Parathyroid adenoma (tissue), 2 donors: ENCODE measurements around the gene IL36B.

ENCODE experiments used
- H2AFZ ChIP-seq: fragments of 300-600 bp; sonication (generic); one replicate; pipeline ENCODE4 v1.7.0; 2017; ENCODE audit warnings: antibody characterized with exemption, mild to moderate bottlenecking
- H3K27ac ChIP-seq: fragments of 300-600 bp; sonication (generic); one replicate; pipeline ENCODE4 v1.7.0; 2017
- H3K27me3 ChIP-seq: fragments of 300-600 bp; sonication (generic); one replicate; pipeline ENCODE4 v1.7.0; 2017; ENCODE audit warnings: low read length; ENCODE audit not compliant: control insufficient read depth, insufficient read depth
- H3K36me3 ChIP-seq: fragments of 300-600 bp; sonication (generic); one replicate; pipeline ENCODE4 v1.7.0; 2017; ENCODE audit warnings: low read length; ENCODE audit not compliant: control insufficient read depth, insufficient read depth
- H3K4me1 ChIP-seq: fragments of 300-600 bp; sonication (generic); one replicate; pipeline ENCODE4 v1.7.0; 2017; ENCODE audit warnings: control low read depth
- H3K4me2 ChIP-seq: fragments of 300-600 bp; sonication (generic); one replicate; pipeline ENCODE4 v1.7.0; 2017; ENCODE audit warnings: low read length
- H3K4me3 ChIP-seq: fragments of 300-600 bp; sonication (generic); one replicate; pipeline ENCODE4 v1.7.0; 2017; ENCODE audit warnings: low read depth, low read length
- H3K79me2 ChIP-seq: fragments of 300-600 bp; sonication (generic); one replicate; pipeline ENCODE4 v1.7.0; 2017; ENCODE audit warnings: control low read depth
- H3K9ac ChIP-seq: fragments of 300-600 bp; sonication (generic); one replicate; pipeline ENCODE4 v1.7.0; 2017; ENCODE audit warnings: mild to moderate bottlenecking
- H3K9me3 ChIP-seq: fragments of 300-600 bp; sonication (generic); one replicate; pipeline ENCODE4 v1.7.0; 2017; ENCODE audit warnings: low read length; ENCODE audit not compliant: control insufficient read depth
- TF ChIP-seq, protein P1 (sequence below): fragments of 300-600 bp; sonication (generic); IDR thresholded peaks from one replicate; pipeline ENCODE4 v1.7.0; 2017; ENCODE audit warnings: antibody characterized with exemption, mild to moderate bottlenecking
- donor health status: primary hyperparathyroidism.

The IL36B gene

DNA sequence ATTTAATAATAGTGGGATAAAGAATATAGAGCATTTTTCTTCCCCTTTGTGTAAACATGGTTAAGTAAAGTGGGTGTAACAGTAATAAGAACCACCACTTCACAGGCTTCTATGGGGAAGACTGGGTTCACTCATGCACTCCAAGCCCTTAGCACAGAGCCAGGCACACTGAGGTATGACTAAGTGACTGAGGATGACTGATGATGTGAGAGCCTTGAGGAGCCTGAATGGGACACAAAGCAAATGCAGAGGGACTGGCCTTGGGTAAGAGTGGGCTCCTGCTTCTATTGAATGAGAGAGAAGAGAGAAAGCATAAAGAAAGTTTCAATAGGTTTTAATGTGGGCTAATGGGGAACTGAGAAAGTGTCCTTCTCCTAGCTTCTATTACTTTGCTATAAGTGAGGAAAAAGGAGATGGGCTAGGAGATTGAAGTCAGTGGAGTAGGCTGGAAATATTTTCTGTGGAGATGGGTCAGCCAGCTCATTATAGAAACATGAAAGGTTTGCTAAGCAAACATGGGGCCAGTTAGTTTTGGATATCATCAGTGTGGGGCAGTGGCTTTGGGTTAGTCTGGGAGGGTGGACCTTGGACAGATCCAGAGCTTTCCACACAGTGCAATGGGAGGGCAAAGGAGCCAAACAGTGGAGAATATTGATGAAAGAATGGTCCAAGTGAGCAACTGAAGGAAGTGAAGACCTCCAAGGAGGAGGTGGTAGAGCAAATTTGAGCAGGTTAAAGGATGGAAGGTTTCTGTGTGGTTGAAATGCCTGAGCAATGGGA is 35.7 kb upstream of the IL36B start:
- TF ChIP-seq, protein P1, sequence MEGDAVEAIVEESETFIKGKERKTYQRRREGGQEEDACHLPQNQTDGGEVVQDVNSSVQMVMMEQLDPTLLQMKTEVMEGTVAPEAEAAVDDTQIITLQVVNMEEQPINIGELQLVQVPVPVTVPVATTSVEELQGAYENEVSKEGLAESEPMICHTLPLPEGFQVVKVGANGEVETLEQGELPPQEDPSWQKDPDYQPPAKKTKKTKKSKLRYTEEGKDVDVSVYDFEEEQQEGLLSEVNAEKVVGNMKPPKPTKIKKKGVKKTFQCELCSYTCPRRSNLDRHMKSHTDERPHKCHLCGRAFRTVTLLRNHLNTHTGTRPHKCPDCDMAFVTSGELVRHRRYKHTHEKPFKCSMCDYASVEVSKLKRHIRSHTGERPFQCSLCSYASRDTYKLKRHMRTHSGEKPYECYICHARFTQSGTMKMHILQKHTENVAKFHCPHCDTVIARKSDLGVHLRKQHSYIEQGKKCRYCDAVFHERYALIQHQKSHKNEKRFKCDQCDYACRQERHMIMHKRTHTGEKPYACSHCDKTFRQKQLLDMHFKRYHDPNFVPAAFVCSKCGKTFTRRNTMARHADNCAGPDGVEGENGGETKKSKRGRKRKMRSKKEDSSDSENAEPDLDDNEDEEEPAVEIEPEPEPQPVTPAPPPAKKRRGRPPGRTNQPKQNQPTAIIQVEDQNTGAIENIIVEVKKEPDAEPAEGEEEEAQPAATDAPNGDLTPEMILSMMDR = no peak
- no peak overlapping the region for H3K4me2 ChIP-seq
- H3K27me3 ChIP-seq = no peaks in the 10 kb centered on the region
- H3K36me3 ChIP-seq = no peaks in the 10 kb centered on the region
- no peak overlapping the region for H3K4me3 ChIP-seq
- H2AFZ ChIP-seq = no peak overlapping the region
- no peaks in the 10 kb centered on the region for H3K79me2 ChIP-seq
- no peaks in the 10 kb centered on the region for H3K9me3 ChIP-seq
- no peaks in the 10 kb centered on the region for H3K4me1 ChIP-seq
- no peak overlapping the region for H3K27ac ChIP-seq
- H3K9ac ChIP-seq = no peak overlapping the region

DNA sequence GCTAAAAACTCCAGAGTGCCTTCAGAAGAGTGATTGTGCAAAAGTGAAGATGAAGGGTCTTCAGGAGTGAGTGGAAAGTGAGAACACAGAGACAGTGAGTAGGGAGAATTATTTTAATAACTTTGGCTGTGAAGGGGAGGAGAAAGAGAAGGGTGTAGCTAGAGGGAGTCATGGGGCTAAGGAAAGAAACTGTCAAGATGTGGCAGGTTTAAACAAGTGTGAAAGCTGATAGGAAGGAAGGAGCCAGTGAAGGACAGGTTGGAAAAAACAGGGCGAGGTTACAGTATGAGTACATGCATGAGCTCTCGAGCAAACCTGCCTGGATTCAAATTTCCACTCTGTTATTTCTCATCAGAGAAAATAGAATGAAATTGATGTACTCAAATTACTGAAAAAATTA is 32.9 kb upstream of the IL36B start:
- H3K9me3 ChIP-seq = no peaks in the 10 kb centered on the region

DNA sequence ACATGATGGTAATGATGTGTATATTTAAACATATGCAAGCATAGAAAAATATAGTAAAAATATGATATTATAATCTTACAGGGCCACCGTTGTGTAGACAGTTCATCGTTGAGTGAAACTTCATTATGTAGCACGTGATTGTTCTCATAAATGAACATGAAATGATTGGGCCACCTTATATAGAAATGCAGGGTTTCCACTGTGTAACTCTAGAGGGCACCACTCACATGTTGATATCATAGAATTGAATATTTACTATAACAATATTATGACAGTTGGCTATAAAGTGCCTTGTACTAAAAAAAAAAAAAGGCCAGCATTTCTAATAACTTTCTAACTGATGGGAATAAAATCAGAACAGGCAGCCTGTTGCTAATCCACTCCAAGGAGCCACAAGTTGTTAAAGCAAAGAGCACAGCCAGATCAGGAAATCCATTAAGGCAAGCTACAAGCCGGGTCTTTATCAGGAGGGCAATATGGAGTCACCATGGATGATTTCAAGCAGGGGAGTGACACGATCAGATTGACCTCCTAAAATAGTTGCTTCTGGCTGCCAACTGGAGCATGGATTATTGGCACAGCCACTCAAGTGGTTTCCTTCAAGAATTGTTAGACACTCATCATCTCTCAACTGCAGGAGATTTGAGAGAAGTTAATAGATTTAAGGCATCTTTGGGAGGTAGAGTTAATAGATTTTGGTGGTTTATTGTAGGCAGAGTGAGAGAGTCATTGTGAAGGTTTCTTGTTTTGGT is 31.8 kb upstream of the IL36B start:
- Histone ChIP-seq H3K9ac (no peak overlapping the region), H3K4me3 (no peak overlapping the region), H3K4me2 (no peak overlapping the region), H2AFZ (no peak overlapping the region), H3K36me3 (no peaks in the 10 kb centered on the region), H3K27me3 (no peaks in the 10 kb centered on the region), H3K27ac (no peak overlapping the region), H3K4me1 (no peaks in the 10 kb centered on the region), H3K79me2 (no peaks in the 10 kb centered on the region), H3K9me3 (no peaks in the 10 kb centered on the region)
- TF ChIP-seq, protein P1 = peak; percentile 12

More for the DNA sequence above, 32.9 kb upstream of the IL36B start:
- Histone ChIP-seq H3K36me3 (no peaks in the 10 kb centered on the region), H2AFZ (no peak overlapping the region), H3K79me2 (no peaks in the 10 kb centered on the region), H3K27me3 (no peaks in the 10 kb centered on the region), H3K4me3 (no peak overlapping the region), H3K4me2 (no peak overlapping the region), H3K27ac (no peak overlapping the region), H3K9ac (no peak overlapping the region), H3K4me1 (no peaks in the 10 kb centered on the region)
- TF ChIP-seq, protein P1 = no peak

DNA sequence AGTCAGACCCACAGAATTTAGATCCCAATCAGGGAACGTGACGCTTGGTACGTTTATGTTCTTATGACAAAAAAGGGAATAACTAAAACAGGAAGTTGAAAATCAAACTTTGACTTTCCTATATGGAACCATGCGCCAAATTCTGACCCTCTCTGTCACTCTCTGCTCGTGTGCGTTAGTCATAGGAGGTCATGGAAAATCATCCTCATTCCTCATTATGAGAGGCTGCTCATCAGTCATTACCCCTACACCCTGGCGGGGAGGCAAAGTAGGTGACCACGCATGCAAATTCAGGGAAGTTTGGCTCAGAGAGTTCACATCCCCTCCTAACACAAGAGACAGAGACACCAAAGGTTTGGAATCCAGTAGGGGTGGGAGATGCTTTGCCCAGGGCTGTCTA is 30.6 kb upstream of the IL36B start:
- H3K9me3 ChIP-seq = no peaks in the 10 kb centered on the region
- no peaks in the 10 kb centered on the region for H3K79me2 ChIP-seq
- no peaks in the 10 kb centered on the region for H3K4me1 ChIP-seq
- no peak overlapping the region for H2AFZ ChIP-seq
- H3K36me3 ChIP-seq = no peaks in the 10 kb centered on the region
- no peak overlapping the region for H3K27ac ChIP-seq
- no peaks in the 10 kb centered on the region for H3K27me3 ChIP-seq
- H3K4me2 ChIP-seq = no peak overlapping the region
- no peak overlapping the region for H3K9ac ChIP-seq
- TF ChIP-seq, protein P1 = no peak
- no peak overlapping the region for H3K4me3 ChIP-seq
